Duodenal mucosa (tissue), 2 donors: ENCODE results near the gene ARMC7.

Experiments used
- H3K27ac ChIP-seq: one replicate; pipeline ENCODE4 v1.7.0; 2013; ENCODE audit warnings: low read depth, low read length
- H3K27me3 ChIP-seq, 2 donors: one replicate each; pipeline ENCODE4 v1.7.0; 2013; ENCODE audit warnings: low read length in 2 of 2, control low read depth in 1 of 2; ENCODE audit not compliant: insufficient read depth in 2 of 2, control insufficient read depth in 1 of 2
- H3K36me3 ChIP-seq, 2 donors: one replicate each; pipeline ENCODE4 v1.7.0; 2013; ENCODE audit warnings: low read length in 2 of 2, control low read depth in 1 of 2; ENCODE audit not compliant: insufficient read depth in 2 of 2, control insufficient read depth in 1 of 2
- H3K4me1 ChIP-seq, 2 donors: one replicate each; pipeline ENCODE4 v1.7.0; 2013; ENCODE audit warnings: low read length in 2 of 2, control low read depth in 1 of 2; ENCODE audit not compliant: insufficient read depth in 2 of 2, control insufficient read depth in 1 of 2
- H3K4me3 ChIP-seq, 2 donors: one replicate each; pipeline ENCODE4 v1.7.0; 2013; ENCODE audit warnings: low read length in 2 of 2, low read depth in 1 of 2
- H3K9ac ChIP-seq, 2 donors: one replicate each; pipeline ENCODE4 v1.7.0; 2013; ENCODE audit warnings: low read length in 2 of 2, low read depth in 1 of 2
- H3K9me3 ChIP-seq, 2 donors: one replicate each; pipeline ENCODE4 v1.7.0; 2013; ENCODE audit warnings: low read length in 2 of 2, control low read depth in 1 of 2; ENCODE audit not compliant: control insufficient read depth in 1 of 2

The ARMC7 gene

GRCh38 chr17:75098861-75099260 is 10.9 kb upstream of the ARMC7 start:
- no peaks in the 10 kb centered on the region for H3K9me3 ChIP-seq
- no peak overlapping the region for H3K27ac ChIP-seq
- no peak overlapping the region for H3K4me3 ChIP-seq
- no peak overlapping the region for H3K9ac ChIP-seq
- peaks cover 4 to 17% of the 10 kb centered on the region in 2 donors for H3K4me1 ChIP-seq
- peaks cover 0 to 31% of the 10 kb centered on the region in 2 donors for H3K36me3 ChIP-seq
- H3K27me3 ChIP-seq: no peaks in the 10 kb centered on the region

GRCh38 chr17:75099881-75100595 is 9.7 kb upstream of the ARMC7 start:
- Histone ChIP-seq H3K4me3 (no peak overlapping the region), H3K9ac (no peak overlapping the region)

GRCh38 chr17:75102385-75102821 is 7.4 kb upstream of the ARMC7 start:
- Histone ChIP-seq H3K9ac (no peak overlapping the region), H3K27me3 (no peaks in the 10 kb centered on the region), H3K36me3 (peaks cover 0 to 37% of the 10 kb centered on the region in 2 donors), H3K27ac (no peak overlapping the region), H3K4me3 (no peak overlapping the region), H3K9me3 (no peaks in the 10 kb centered on the region), H3K4me1 (no peaks in the 10 kb centered on the region)

More at GRCh38 chr17:75099881-75100595, 9.7 kb upstream of the ARMC7 start:
- Histone ChIP-seq H3K36me3 (peaks cover 0 to 34% of the 10 kb centered on the region in 2 donors), H3K4me1 (peaks cover 0 to 8% of the 10 kb centered on the region in 2 donors), H3K27me3 (no peaks in the 10 kb centered on the region), H3K9me3 (no peaks in the 10 kb centered on the region), H3K27ac (no peak overlapping the region)

GRCh38 chr17:75103601-75104554 is 5.9 kb upstream of the ARMC7 start:
- no peak overlapping the region for H3K4me3 ChIP-seq
- no peak overlapping the region for H3K9ac ChIP-seq
- no peaks in the 10 kb centered on the region for H3K27me3 ChIP-seq
- no peaks in the 10 kb centered on the region for H3K9me3 ChIP-seq
- peaks cover 0 to 22% of the 10 kb centered on the region in 2 donors for H3K36me3 ChIP-seq
- no peak overlapping the region for H3K27ac ChIP-seq
- H3K4me1 ChIP-seq: peaks cover 0 to 2% of the 10 kb centered on the region in 2 donors

GRCh38 chr17:75105126-75106080 is 4.4 kb upstream of the ARMC7 start:
- H3K9ac ChIP-seq: no peak overlapping the region
- H3K27me3 ChIP-seq: no peaks in the 10 kb centered on the region
- peaks cover under 1 to 8% of the 10 kb centered on the region in 2 donors for H3K4me1 ChIP-seq
- H3K4me3 ChIP-seq: no peak overlapping the region
- peak overlapping the region; percentile 30 for H3K27ac ChIP-seq
- peaks cover 0 to 12% of the 10 kb centered on the region in 2 donors for H3K36me3 ChIP-seq
- no peaks in the 10 kb centered on the region for H3K9me3 ChIP-seq

- no peak overlapping the region for H3K27ac ChIP-seq
- no peaks in the 10 kb centered on the region for H3K27me3 ChIP-seq
- H3K9ac ChIP-seq: no peak overlapping the region
- H3K4me3 ChIP-seq: no peak overlapping the region
- H3K4me1 ChIP-seq: peaks cover 13 to 16% of the 10 kb centered on the region in 2 donors
- peaks cover 0 to 9% of the 10 kb centered on the region in 2 donors for H3K36me3 ChIP-seq
- H3K9me3 ChIP-seq: no peaks in the 10 kb centered on the region
These were observed 1.6 kb upstream of the ARMC7 start for GRCh38 chr17:75108193-75108592.

GRCh38 chr17:75109046-75109406 is 743 bp upstream of the ARMC7 start:
- Histone ChIP-seq H3K4me3 (peak overlapping the region; percentile 86 to 94), H3K4me1 (peaks cover 13 to 20% of the 10 kb centered on the region in 2 donors), H3K27me3 (no peaks in the 10 kb centered on the region), H3K9me3 (no peaks in the 10 kb centered on the region), H3K27ac (no peak overlapping the region), H3K36me3 (peaks cover 0 to 5% of the 10 kb centered on the region in 2 donors), H3K9ac (peak overlapping the region; percentile 76 to 80)

- peaks cover 21 to 28% of the 10 kb centered on the region in 2 donors for H3K4me1 ChIP-seq
- peak overlapping the region; percentile 78 to 80 for H3K9ac ChIP-seq
- no peak overlapping the region for H3K27ac ChIP-seq
These were observed 617 bp downstream of the ARMC7 start for GRCh38 chr17:75110234-75110937.

GRCh38 chr17:75111777-75112335 is 2.1 kb downstream of the ARMC7 start:
- Histone ChIP-seq H3K4me3 (no peak overlapping the region), H3K9ac (no peak overlapping the region), H3K27me3 (no peaks in the 10 kb centered on the region), H3K36me3 (peaks cover 4 to 11% of the 10 kb centered on the region in 2 donors), H3K9me3 (no peaks in the 10 kb centered on the region), H3K4me1 (peaks cover 21 to 32% of the 10 kb centered on the region in 2 donors), H3K27ac (no peak overlapping the region)

More at GRCh38 chr17:75110234-75110937, 617 bp downstream of the ARMC7 start:
- Histone ChIP-seq H3K4me3 (peak overlapping the region; percentile 86 to 94), H3K36me3 (peaks cover under 1 to 4% of the 10 kb centered on the region in 2 donors), H3K27me3 (no peaks in the 10 kb centered on the region), H3K9me3 (no peaks in the 10 kb centered on the region)
